Endothelial cell (in vitro differentiated cells): ENCODE measurements around the gene SFXN1. TPM values are rescaled to one million over a fixed set of nuclear protein-coding genes. Genes with fewer than 3 reads are reported as not detected.

Experiments used
- DNase-seq: peaks from one replicate; pipeline ENCODE4 v3.0.0; 2021; ENCODE audit warnings: low spot score
- H3K27ac Mint-ChIP-seq: one replicate; pipeline ENCODE4 v1.8.0; 2021; ENCODE audit warnings: mixed read lengths, inconsistent platforms; ENCODE audit not compliant: unreplicated experiment
- H3K27me3 Mint-ChIP-seq: one replicate; pipeline ENCODE4 v1.8.0; 2021; ENCODE audit warnings: mild to moderate bottlenecking, moderate library complexity, mixed read lengths, inconsistent platforms; ENCODE audit not compliant: unreplicated experiment
- H3K36me3 Mint-ChIP-seq: one replicate; pipeline ENCODE4 v1.8.0; 2021; ENCODE audit warnings: mild to moderate bottlenecking, low read depth, mixed read lengths, inconsistent platforms; ENCODE audit not compliant: unreplicated experiment
- H3K4me1 Mint-ChIP-seq: one replicate; pipeline ENCODE4 v1.8.0; 2021; ENCODE audit warnings: mild to moderate bottlenecking, mixed read lengths, inconsistent platforms; ENCODE audit not compliant: unreplicated experiment
- H3K4me3 Mint-ChIP-seq: one replicate; pipeline ENCODE4 v1.8.0; 2021; ENCODE audit warnings: mild to moderate bottlenecking, mixed read lengths, inconsistent platforms; ENCODE audit not compliant: unreplicated experiment
- H3K9me3 Mint-ChIP-seq: one replicate; pipeline ENCODE4 v1.8.0; 2021; ENCODE audit warnings: mixed read lengths, inconsistent platforms; ENCODE audit not compliant: unreplicated experiment
- total RNA-seq: library from RNA; stranded (reverse); fragmentation: NEBNext Ultra II Directional; extraction: Animal tissue kit (Norgen Biotek cat#: 25700); gene quantifications from one replicate; pipeline ENCODE4 v1.2.1, GENCODE V29; 2021; ENCODE audit not compliant: unreplicated experiment
- TF ChIP-seq, protein P1 (sequence below): fragments of 200-600 bp; sonication (generic); IDR thresholded peaks from one replicate; pipeline ENCODE4 v1.5.0; 2021; ENCODE audit warnings: antibody characterized with exemption; ENCODE audit not compliant: unreplicated experiment

Gene SFXN1
- total RNA-seq, 1 donor from 2014 or later = 53.9 TPM

DNA sequence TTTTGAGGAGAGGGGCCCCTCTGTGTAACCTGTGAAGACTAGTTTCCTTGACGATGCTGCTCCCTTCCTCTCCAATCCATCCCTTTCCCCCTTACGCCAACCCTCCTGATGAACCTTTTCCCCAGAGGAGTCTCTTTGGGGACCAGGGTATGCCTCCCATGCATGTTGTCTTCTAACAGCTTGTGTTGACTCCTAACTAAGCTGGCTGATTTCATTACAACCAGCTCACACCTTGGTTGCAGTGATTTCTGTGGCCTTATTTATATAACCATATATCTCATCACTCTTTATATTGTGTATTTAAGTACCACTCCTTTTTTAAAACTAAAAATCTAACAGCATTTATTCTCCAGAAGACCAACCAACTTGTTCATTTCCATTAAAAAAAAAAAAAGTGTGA, 42.5 kb downstream of the SFXN1 start:
- H3K27me3 Mint-ChIP-seq = no peaks in the 10 kb centered on the region
- DNase-seq = no peak
- no peaks in the 10 kb centered on the region for H3K9me3 Mint-ChIP-seq
- TF ChIP-seq, protein P1, sequence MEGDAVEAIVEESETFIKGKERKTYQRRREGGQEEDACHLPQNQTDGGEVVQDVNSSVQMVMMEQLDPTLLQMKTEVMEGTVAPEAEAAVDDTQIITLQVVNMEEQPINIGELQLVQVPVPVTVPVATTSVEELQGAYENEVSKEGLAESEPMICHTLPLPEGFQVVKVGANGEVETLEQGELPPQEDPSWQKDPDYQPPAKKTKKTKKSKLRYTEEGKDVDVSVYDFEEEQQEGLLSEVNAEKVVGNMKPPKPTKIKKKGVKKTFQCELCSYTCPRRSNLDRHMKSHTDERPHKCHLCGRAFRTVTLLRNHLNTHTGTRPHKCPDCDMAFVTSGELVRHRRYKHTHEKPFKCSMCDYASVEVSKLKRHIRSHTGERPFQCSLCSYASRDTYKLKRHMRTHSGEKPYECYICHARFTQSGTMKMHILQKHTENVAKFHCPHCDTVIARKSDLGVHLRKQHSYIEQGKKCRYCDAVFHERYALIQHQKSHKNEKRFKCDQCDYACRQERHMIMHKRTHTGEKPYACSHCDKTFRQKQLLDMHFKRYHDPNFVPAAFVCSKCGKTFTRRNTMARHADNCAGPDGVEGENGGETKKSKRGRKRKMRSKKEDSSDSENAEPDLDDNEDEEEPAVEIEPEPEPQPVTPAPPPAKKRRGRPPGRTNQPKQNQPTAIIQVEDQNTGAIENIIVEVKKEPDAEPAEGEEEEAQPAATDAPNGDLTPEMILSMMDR = no peak
- no peak overlapping the region for H3K27ac Mint-ChIP-seq
- no peaks in the 10 kb centered on the region for H3K4me1 Mint-ChIP-seq
- H3K36me3 Mint-ChIP-seq = peaks cover 36% of the 10 kb centered on the region
- no peak overlapping the region for H3K4me3 Mint-ChIP-seq

DNA sequence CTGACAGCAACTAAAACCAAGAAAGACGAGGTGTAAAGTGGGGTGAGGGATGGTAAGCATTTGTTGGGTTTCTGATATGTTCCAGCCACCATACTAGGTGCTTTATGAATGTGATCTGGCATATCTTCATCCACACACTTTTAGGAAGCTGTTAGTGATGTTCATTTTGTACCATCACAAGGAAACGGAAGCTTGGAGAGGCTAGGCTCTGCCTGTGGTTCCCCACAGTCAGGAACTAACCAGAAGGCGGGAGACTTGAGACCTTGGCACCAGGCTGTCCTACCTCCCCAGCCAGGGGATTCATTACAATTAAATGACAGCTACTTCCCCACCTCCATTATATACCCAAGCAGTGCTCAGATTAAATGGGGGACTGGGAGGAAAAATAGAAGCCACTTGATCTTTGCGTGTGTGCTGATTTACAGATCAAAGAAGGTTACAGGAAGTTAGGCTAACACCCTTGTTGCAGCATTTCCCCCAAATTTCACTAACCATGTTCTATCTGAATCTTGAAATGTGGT, 43.0 kb downstream of the SFXN1 start:
- DNase-seq = no peak
- TF ChIP-seq, protein P1 = no peak
- Mint-ChIP-seq H3K4me1 (no peaks in the 10 kb centered on the region), H3K4me3 (no peak overlapping the region), H3K27me3 (no peaks in the 10 kb centered on the region), H3K36me3 (peaks cover 38% of the 10 kb centered on the region), H3K27ac (no peak overlapping the region), H3K9me3 (no peaks in the 10 kb centered on the region)

DNA sequence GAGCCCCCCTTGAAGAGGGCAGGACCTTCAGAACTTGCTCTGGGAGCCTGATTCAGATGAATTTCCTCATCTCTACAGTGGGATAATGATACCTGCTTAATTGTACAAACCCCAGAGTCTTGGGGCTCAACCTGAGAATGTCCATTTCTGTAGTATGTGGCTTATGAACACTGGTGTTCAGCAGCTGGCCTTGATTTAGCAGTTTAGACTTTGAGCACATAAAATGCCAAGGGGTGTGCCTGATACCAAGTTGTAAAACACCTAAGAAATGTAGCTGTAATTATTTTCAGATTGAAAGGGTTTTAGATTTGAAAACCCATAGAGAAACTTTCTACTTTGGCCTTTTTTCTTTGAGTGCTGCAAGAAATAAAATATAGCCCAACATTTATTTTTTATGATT, 44.9 kb downstream of the SFXN1 start:
- Mint-ChIP-seq H3K36me3 (peaks cover 23% of the 10 kb centered on the region), H3K4me1 (no peaks in the 10 kb centered on the region), H3K27ac (no peak overlapping the region), H3K4me3 (no peak overlapping the region), H3K9me3 (no peaks in the 10 kb centered on the region), H3K27me3 (no peaks in the 10 kb centered on the region)
- DNase-seq = no peak
- TF ChIP-seq, protein P1 = no peak

DNA sequence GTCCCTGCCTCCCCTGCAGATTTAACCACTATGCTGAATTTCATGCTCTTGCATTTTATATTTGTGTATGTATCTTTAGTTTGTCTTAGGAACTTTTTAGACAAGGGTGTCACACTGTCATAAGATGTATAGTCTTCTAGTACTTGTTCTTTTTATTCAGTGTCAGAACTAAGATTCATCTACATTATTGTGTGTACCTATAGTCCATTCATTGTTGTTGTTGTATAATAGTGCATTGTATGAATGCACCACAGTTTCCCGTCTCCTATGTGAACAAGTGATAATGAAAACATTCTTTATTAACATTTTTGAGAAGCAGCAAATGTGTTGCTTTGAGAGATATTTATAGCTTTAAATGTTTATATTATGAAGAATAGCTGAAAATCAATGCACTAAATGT, 45.9 kb downstream of the SFXN1 start:
- Mint-ChIP-seq H3K27me3 (no peaks in the 10 kb centered on the region), H3K4me3 (no peak overlapping the region), H3K4me1 (no peaks in the 10 kb centered on the region), H3K9me3 (no peaks in the 10 kb centered on the region), H3K27ac (no peak overlapping the region), H3K36me3 (peaks cover 15% of the 10 kb centered on the region)
- DNase-seq = no peak
- TF ChIP-seq, protein P1 = no peak

DNA sequence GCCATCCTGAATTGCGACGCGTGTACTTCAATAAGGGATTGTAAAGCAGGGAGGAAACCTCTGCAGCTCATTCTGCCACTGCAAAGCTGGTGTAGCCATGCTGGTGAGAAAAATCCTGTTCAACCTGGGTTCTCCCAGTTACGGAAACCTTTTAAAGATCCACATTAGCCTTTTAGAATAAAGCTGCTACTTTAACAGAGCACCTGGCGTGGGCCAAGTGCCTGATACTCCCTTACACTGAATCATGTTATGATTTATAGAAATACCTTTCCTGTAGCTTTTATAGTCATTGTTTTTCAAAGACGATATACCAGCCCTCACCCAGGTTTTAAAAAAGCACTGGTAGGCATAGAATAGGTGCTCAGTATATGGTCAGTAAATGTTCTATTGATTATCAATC, 48.3 kb downstream of the SFXN1 start:
- Mint-ChIP-seq H3K27ac (no peak overlapping the region), H3K36me3 (peaks cover 11% of the 10 kb centered on the region), H3K27me3 (no peaks in the 10 kb centered on the region), H3K9me3 (no peaks in the 10 kb centered on the region), H3K4me1 (no peaks in the 10 kb centered on the region), H3K4me3 (no peak overlapping the region)
- no peak for DNase-seq
- TF ChIP-seq, protein P1 = no peak
